DMS114 treated with DMSO at 0.1 percent for 48 hours (cell line): ENCODE measurements around the gene ZBED4.

Experiments
- DNase-seq: peaks from one replicate; lab custom pipeline; 2025; ENCODE audit not compliant: unreplicated experiment; lab: John Stamatoyannopoulos, UW

Gene ZBED4

GRCh38 chr22:49900441-49901230 is 47.0 kb downstream of the ZBED4 start:
- no peak for DNase-seq

GRCh38 chr22:49901457-49901856 is 47.8 kb downstream of the ZBED4 start:
- DNase-seq: no peak

GRCh38 chr22:49903322-49904039 is 49.8 kb downstream of the ZBED4 start:
- DNase-seq: no peak

GRCh38 chr22:49904040-49904369 is 50.4 kb downstream of the ZBED4 start:
- DNase-seq: no peak

GRCh38 chr22:49905465-49905864 is 51.8 kb downstream of the ZBED4 start:
- no peak for DNase-seq

- DNase-seq: no peak
Observed at GRCh38 chr22:49906071-49906798, 52.6 kb downstream of the ZBED4 start.

GRCh38 chr22:49906799-49907290 is 53.2 kb downstream of the ZBED4 start:
- no peak for DNase-seq

- no peak for DNase-seq
Observed at GRCh38 chr22:49907807-49908206, 54.2 kb downstream of the ZBED4 start.

GRCh38 chr22:49909476-49910205 is 56.0 kb downstream of the ZBED4 start:
- no peak for DNase-seq

GRCh38 chr22:49910229-49911155 is 56.8 kb downstream of the ZBED4 start:
- DNase-seq: no peak

- DNase-seq: no peak
Observed at GRCh38 chr22:49911881-49912625, 58.4 kb downstream of the ZBED4 start.

- DNase-seq: no peak
Observed at GRCh38 chr22:49913026-49913425, 59.4 kb downstream of the ZBED4 start.

GRCh38 chr22:49913446-49913845 is 59.8 kb downstream of the ZBED4 start:
- DNase-seq: no peak

GRCh38 chr22:49914256-49914655 is 60.6 kb downstream of the ZBED4 start:
- no peak for DNase-seq

- no peak for DNase-seq
Observed at GRCh38 chr22:49915610-49916009, 62.0 kb downstream of the ZBED4 start.

- DNase-seq: no peak
Observed at GRCh38 chr22:49916831-49917230, 63.2 kb downstream of the ZBED4 start.

- peak; percentile 87 for DNase-seq
Observed at GRCh38 chr22:49917974-49918910, 64.6 kb downstream of the ZBED4 start, which contains the start of the genes ALG12 and CRELD2. TSS of gene ALG12 (minus strand) at chr22:49918438. CDS start at chr22:49913765, 4,673 bp downstream. TSS of gene CRELD2 (plus strand) at chr22:49918634. CDS start at chr22:49918770, 136 bp downstream.
